Breast epithelium (tissue), 4 donors: ENCODE data around the gene CASP8AP2. TPM values are rescaled to one million over a fixed set of nuclear protein-coding genes. Genes with fewer than 3 reads are reported as not detected.
"Not testable (repeated sequence)": the region's sequence is repeated elsewhere in the genome, so short reads cannot be mapped to it uniquely, and the experiment has no call there.

Experiments used
- DNase-seq, 2 donors: peaks; one replicate each; pipeline ENCODE4 v3.0.0-alpha.2; 2019; ENCODE audit warnings: low spot score in 2 of 2
- H3K27ac ChIP-seq, 2 donors: fragments of 200-600 bp; sonication (generic) in 1 of 2; one replicate each; pipeline ENCODE4 v1.5.1; 2016 to 2019; ENCODE audit warnings: mild to moderate bottlenecking in 1 of 2
- H3K27me3 ChIP-seq, 2 donors: fragments of 200-600 bp; sonication (generic) in 1 of 2; one replicate each; pipeline versions ENCODE4 v1.5.1 to v1.6.0; 2017 to 2019; ENCODE audit warnings: control low read depth in 1 of 2, mild to moderate bottlenecking in 1 of 2
- H3K36me3 ChIP-seq: fragments of 200-600 bp; one replicate; pipeline ENCODE4 v1.5.1; 2019
- H3K4me1 ChIP-seq, 2 donors: fragments of 200-600 bp; sonication (generic); one replicate each; pipeline ENCODE4 v1.5.1; 2016 to 2019; ENCODE audit warnings: control low read depth in 1 of 2
- H3K4me3 ChIP-seq, 3 donors: fragments of 200-600 bp; sonication (generic); 1 replicate in 2 of 3; 2 replicates in 1 of 3; pipeline ENCODE4 v1.5.1; 2016 to 2019; ENCODE audit warnings: mild to moderate bottlenecking in 3 of 3, moderate library complexity in 2 of 3
- H3K9me3 ChIP-seq, 2 donors: fragments of 200-600 bp; sonication (generic) in 1 of 2; one replicate each; pipeline ENCODE4 v1.5.1; 2016 to 2019; ENCODE audit warnings: control low read depth in 1 of 2
- CTCF ChIP-seq, 3 donors: fragments of 450-650 bp; IDR thresholded peaks; one replicate each; pipeline ENCODE4 v1.5.1; 2016 to 2017; ENCODE audit warnings: antibody characterized with exemption in 3 of 3, mild to moderate bottlenecking in 3 of 3, moderate library complexity in 3 of 3
- POLR2A ChIP-seq: fragments of 450-650 bp; IDR thresholded peaks from one replicate; pipeline ENCODE4 v1.6.1; 2016; ENCODE audit warnings: antibody characterized with exemption, mild to moderate bottlenecking, moderate library complexity
- POLR2AphosphoS5 ChIP-seq, 3 donors: sonication (generic); formaldehyde crosslinking; IDR thresholded peaks; one replicate each; pipeline ENCODE4 v1.6.1; 2017; ENCODE audit warnings: antibody characterized with exemption in 3 of 3
- intact Hi-C: fragments of 100-400 bp; cut with DNase I; formaldehyde crosslinking; loops from one replicate; pipeline ENCODE4 v1.15.1; 2023; ENCODE audit warnings: low total_unique reads
- total RNA-seq, 3 donors: library from RNA; depleted of rRNA; stranded (reverse); fragments of >200 nt; gene quantifications; one replicate each; pipeline ENCODE4 v1.1.0, GENCODE V29; 2016

CASP8AP2 gene
- total RNA-seq, 3 donors from 2014 or later, result 16.0 to 24.9 (median 17.7) TPM

- Histone ChIP-seq H3K4me1 (no peaks in the 10 kb centered on the region), H3K27ac (no peak overlapping the region), H3K36me3 (no peaks in the 10 kb centered on the region), H3K4me3 (no peak overlapping the region), H3K27me3 (no peaks in the 10 kb centered on the region), H3K9me3 (no peaks in the 10 kb centered on the region)
- DNase-seq, result no peak
- TF ChIP-seq POLR2AphosphoS5 (IDR thresholded peaks at IDR 0.05) (no peak), CTCF (IDR thresholded peaks at IDR 0.05) (no peak), POLR2A (no peak)
- intact Hi-C loops, result no loop called here
Measured at GRCh38 chr6:89843070-89843469, 13.4 kb downstream of the CASP8AP2 start.

- H3K27me3 ChIP-seq, intact Hi-C loops, H3K4me1 ChIP-seq, H3K4me3 ChIP-seq, H3K27ac ChIP-seq, H3K36me3 ChIP-seq, H3K9me3 ChIP-seq, DNase-seq: not testable (repeated sequence)
Measured at GRCh38 chr6:89847513-89847912, 17.8 kb downstream of the CASP8AP2 start.

GRCh38 chr6:89853068-89853467 lies 23.4 kb downstream of the CASP8AP2 start:
- intact Hi-C loops, result loop anchor here (10.0 kb wide), 1 partner anchor 1678 kb away; no protein-coding TSS in a partner anchor
- DNase-seq, result no peak
- no peaks in the 10 kb centered on the region for H3K36me3 ChIP-seq
- H3K4me3 ChIP-seq, result no peak overlapping the region
- H3K27ac ChIP-seq, result no peak overlapping the region
- no peak for TF ChIP-seq POLR2A
- no peak for TF ChIP-seq CTCF (IDR thresholded peaks at IDR 0.05)
- no peak for TF ChIP-seq POLR2AphosphoS5 (IDR thresholded peaks at IDR 0.05)
- no peaks in the 10 kb centered on the region for H3K27me3 ChIP-seq
- no peaks in the 10 kb centered on the region for H3K4me1 ChIP-seq
- H3K9me3 ChIP-seq, result no peaks in the 10 kb centered on the region

DNA sequence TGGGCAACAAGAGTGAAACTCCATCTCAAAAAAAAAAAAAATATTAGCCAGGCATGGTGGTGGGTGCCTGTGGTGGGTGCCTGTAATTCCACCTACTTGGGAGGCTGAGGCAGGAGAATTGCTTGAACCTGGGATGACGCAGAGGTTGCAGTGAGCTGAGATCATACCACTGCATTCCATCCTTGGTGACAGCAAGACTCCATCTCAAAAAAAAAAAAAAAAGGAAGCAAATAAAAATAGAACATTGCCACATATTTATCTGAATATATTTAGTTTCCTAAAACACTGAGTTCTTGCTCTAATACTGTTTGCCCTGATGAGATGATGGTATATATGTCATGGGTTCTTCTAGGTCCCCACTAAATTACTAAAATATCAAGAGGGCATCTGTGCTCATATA lies 28.4 kb downstream of the CASP8AP2 start:
- H3K4me3 ChIP-seq, result no peak overlapping the region
- no peak overlapping the region for H3K27ac ChIP-seq
- no peaks in the 10 kb centered on the region for H3K9me3 ChIP-seq
- intact Hi-C loops, result loop anchor here (10.0 kb wide), 1 partner anchor 1683 kb away; no protein-coding TSS in a partner anchor
- no peak for DNase-seq
- H3K27me3 ChIP-seq, result no peaks in the 10 kb centered on the region
- TF ChIP-seq POLR2AphosphoS5 (IDR thresholded peaks at IDR 0.05), result no peak
- TF ChIP-seq CTCF (IDR thresholded peaks at IDR 0.05), result no peak
- no peak for TF ChIP-seq POLR2A
- no peaks in the 10 kb centered on the region for H3K36me3 ChIP-seq
- H3K4me1 ChIP-seq, result no peaks in the 10 kb centered on the region

- Histone ChIP-seq H3K9me3 (no peaks in the 10 kb centered on the region), H3K27me3 (no peaks in the 10 kb centered on the region), H3K27ac (no peak overlapping the region), H3K4me3 (no peak overlapping the region), H3K4me1 (no peaks in the 10 kb centered on the region), H3K36me3 (no peaks in the 10 kb centered on the region)
- intact Hi-C loops, result loop anchor here (10.0 kb wide), 1 partner anchor 1685 kb away; no protein-coding TSS in a partner anchor
- DNase-seq, result no peak
- TF ChIP-seq POLR2A, result no peak
- no peak for TF ChIP-seq POLR2AphosphoS5 (IDR thresholded peaks at IDR 0.05)
- no peak for TF ChIP-seq CTCF (IDR thresholded peaks at IDR 0.05)
Measured at GRCh38 chr6:89859744-89860143, 30.1 kb downstream of the CASP8AP2 start.

- Histone ChIP-seq H3K9me3 (no peaks in the 10 kb centered on the region), H3K36me3 (no peaks in the 10 kb centered on the region), H3K27me3 (no peaks in the 10 kb centered on the region), H3K4me1 (no peaks in the 10 kb centered on the region), H3K4me3 (no peak overlapping the region), H3K27ac (no peak overlapping the region)
- DNase-seq, result no peak
- intact Hi-C loops, result no loop called here
- TF ChIP-seq CTCF (IDR thresholded peaks at IDR 0.05) (no peak), POLR2AphosphoS5 (IDR thresholded peaks at IDR 0.05) (no peak), POLR2A (no peak)
Measured at GRCh38 chr6:89862273-89862672, 32.6 kb downstream of the CASP8AP2 start.
